K562 (cell line): ENCODE data around the gene NUP85. TPM values are rescaled to one million over a fixed set of nuclear protein-coding genes. Genes with fewer than 3 reads are reported as not detected.
A peak's percentile ranks its signal among the peaks of the same experiment; 100 is the strongest.

Experiments used
- ATF7 ChIP-seq: fragments of 450-650 bp; IDR thresholded peaks from 2 replicates; pipeline ENCODE4 v1.7.1; 2014; ENCODE audit warnings: mild to moderate bottlenecking, moderate library complexity
- ETV1 ChIP-seq: fragments of 450-650 bp; conservative IDR thresholded peaks from 2 replicates; pipeline ENCODE4 v1.6.1; 2016; ENCODE audit warnings: missing genetic modification characterization, control low read depth, low read depth, missing compliant biosample characterization
- FOXJ2 ChIP-seq: fragments of 200-800 bp; sonication (Bioruptor generic); IDR thresholded peaks from 2 replicates; pipeline ENCODE4 v1.6.1; 2016; ENCODE audit warnings: missing genetic modification characterization, missing compliant biosample characterization
- HMBOX1 ChIP-seq: sonication (generic); IDR thresholded peaks from 2 replicates; pipeline ENCODE4 v1.6.1; 2016
- ID3 ChIP-seq, 2 experiments: fragments of 250-450 bp in 1 of 2; fragments of 450-650 bp in 1 of 2; sonication (Bioruptor Pico) in 1 of 2; IDR thresholded peaks; 2 replicates each; pipeline versions ENCODE4 v1.6.1 to v1.8.0; 2016 to 2021; ENCODE audit warnings: mild to moderate bottlenecking in 2 of 2, moderate library complexity in 2 of 2, missing compliant biosample characterization in 1 of 2, missing genetic modification characterization in 1 of 2
- MCM3 ChIP-seq: fragments of 450-650 bp; IDR thresholded peaks from 2 replicates; pipeline ENCODE4 v1.6.1; 2016
- MCM5 ChIP-seq: fragments of 450-650 bp; IDR thresholded peaks from 2 replicates; pipeline ENCODE4 v1.6.1; 2016; ENCODE audit warnings: low read depth
- MTA1 ChIP-seq: fragments of 450-650 bp; IDR thresholded peaks from 2 replicates; pipeline ENCODE4 v1.6.1; 2017; ENCODE audit warnings: borderline replicate concordance
- NR3C1 ChIP-seq: sonication (generic); formaldehyde crosslinking; IDR thresholded peaks from 2 replicates; pipeline ENCODE4 v1.8.1; 2022; ENCODE audit warnings: missing genetic modification reagents
- RBBP5 ChIP-seq: fragments of 200-600 bp; sonication (generic); IDR thresholded peaks from 2 replicates; pipeline ENCODE4 v1.6.1; 2012; ENCODE audit warnings: borderline replicate concordance, mild to moderate bottlenecking, low read length, control low read depth, inconsistent platforms; ENCODE audit not compliant: insufficient read depth, poor library complexity, severe bottlenecking
- REST ChIP-seq, 2 experiments: fragments of 450-650 bp; formaldehyde crosslinking in 1 of 2; IDR thresholded peaks; 2 replicates each; pipeline versions ENCODE4 v1.4.0 to v1.6.1; 2014 to 2020; ENCODE audit warnings: mild to moderate bottlenecking in 2 of 2, borderline replicate concordance in 1 of 2, low read depth in 1 of 2
- SAFB ChIP-seq: fragments of 200-400 bp; formaldehyde crosslinking; IDR thresholded peaks from 2 replicates; pipeline ENCODE4 v1.6.1; 2017; ENCODE audit warnings: low read depth, low read length, borderline replicate concordance
- ZNF280A ChIP-seq: fragments of 450-650 bp; IDR thresholded peaks from 2 replicates; pipeline ENCODE4 v1.6.1; 2018; ENCODE audit warnings: mild to moderate bottlenecking, low read depth; ENCODE audit not compliant: partially characterized antibody
- ZNF445 ChIP-seq: fragments of 250-450 bp; sonication (Bioruptor Pico); IDR thresholded peaks from 2 replicates; pipeline ENCODE4 v1.4.0; 2020; ENCODE audit warnings: low read depth, mild to moderate bottlenecking, moderate library complexity
- polyA plus RNA-seq, 8 experiments: library from polyadenylated mRNA; depleted of rRNA in 4 of 8; stranded (reverse) in 5 of 8; unstranded in 3 of 8; fragments of >200 nt; fragmentation: Nextera tagmentation in 2 of 8; fragmentation: Illumina TruSeq in 1 of 8; extraction: Ambion mirVana in 2 of 8; extraction: Trizol in 1 of 8; gene quantifications; 2 replicates each; pipeline versions ENCODE4 v1.2.1 to v1.2.3, GENCODE V29; 2011 to 2014; ENCODE audit warnings: inconsistent platforms in 1 of 8, missing spikeins in 1 of 8
- total RNA-seq, 7 experiments: library from RNA; depleted of rRNA in 6 of 7; stranded (reverse); fragments of >200 nt in 6 of 7; fragmentation: Illumina TruSeq in 2 of 7; extraction: Trizol in 2 of 7; gene quantifications; 2 replicates each; pipeline versions ENCODE4 v1.2.1 to v1.2.3, GENCODE V29; 2011 to 2021; ENCODE audit warnings: low replicate concordance in 1 of 7

The NUP85 gene
- total and polyA plus RNA-seq, 9 of the 15 experiments (the other 6 are each of a cell fraction or from before 2014, with no cell fraction given), result 50.2 to 177 (median 110) TPM

- no peak for TF ChIP-seq REST (IDR thresholded peaks at IDR 0.05; ENCODE audit: borderline replicate concordance)
- peak; percentile 70; the same call in 1 of the 2 replicates for TF ChIP-seq REST (CRISPR knock-in tag; IDR thresholded peaks at IDR 0.05; ENCODE audit: low read depth)
- no peak for TF ChIP-seq ID3 (CRISPR knock-in tag; IDR thresholded peaks at IDR 0.05)
- peak; percentile 93 for TF ChIP-seq ID3 (tag; IDR thresholded peaks at IDR 0.05)
- peak; percentile 57; the same call in 1 of the 2 replicates for TF ChIP-seq ETV1
- no peak for TF ChIP-seq MCM5
- TF ChIP-seq MTA1, result no peak
- no peak for TF ChIP-seq RBBP5
- TF ChIP-seq SAFB, result 0 out of 2 replicates have a peak, but pooled peaks have one; percentile 4
- TF ChIP-seq NR3C1 (CRISPR knock-in tag), result 0 out of 2 replicates have a peak, but pooled peaks have one; percentile 54
- TF ChIP-seq ATF7, result peak; percentile 77
- no peak for TF ChIP-seq ZNF280A
- no peak for TF ChIP-seq MCM3
- TF ChIP-seq HMBOX1, result no peak
- TF ChIP-seq FOXJ2 (tag), result peak; percentile 81; the same call in 1 of the 2 replicates
- TF ChIP-seq ZNF445 (CRISPR knock-in tag), result no peak
These were observed 22.7 kb upstream of the NUP85 start, which contains the start of gene SUMO2 (continued) for GRCh38 chr17:75182569-75183436.
